ENCODE results near the gene REM2. TPM values are rescaled to one million over a fixed set of nuclear protein-coding genes. Genes with fewer than 3 reads are reported as not detected.

Gene REM2
- total RNA-seq, 1 donor from 2014 or later, result 0.78 TPM

DNA sequence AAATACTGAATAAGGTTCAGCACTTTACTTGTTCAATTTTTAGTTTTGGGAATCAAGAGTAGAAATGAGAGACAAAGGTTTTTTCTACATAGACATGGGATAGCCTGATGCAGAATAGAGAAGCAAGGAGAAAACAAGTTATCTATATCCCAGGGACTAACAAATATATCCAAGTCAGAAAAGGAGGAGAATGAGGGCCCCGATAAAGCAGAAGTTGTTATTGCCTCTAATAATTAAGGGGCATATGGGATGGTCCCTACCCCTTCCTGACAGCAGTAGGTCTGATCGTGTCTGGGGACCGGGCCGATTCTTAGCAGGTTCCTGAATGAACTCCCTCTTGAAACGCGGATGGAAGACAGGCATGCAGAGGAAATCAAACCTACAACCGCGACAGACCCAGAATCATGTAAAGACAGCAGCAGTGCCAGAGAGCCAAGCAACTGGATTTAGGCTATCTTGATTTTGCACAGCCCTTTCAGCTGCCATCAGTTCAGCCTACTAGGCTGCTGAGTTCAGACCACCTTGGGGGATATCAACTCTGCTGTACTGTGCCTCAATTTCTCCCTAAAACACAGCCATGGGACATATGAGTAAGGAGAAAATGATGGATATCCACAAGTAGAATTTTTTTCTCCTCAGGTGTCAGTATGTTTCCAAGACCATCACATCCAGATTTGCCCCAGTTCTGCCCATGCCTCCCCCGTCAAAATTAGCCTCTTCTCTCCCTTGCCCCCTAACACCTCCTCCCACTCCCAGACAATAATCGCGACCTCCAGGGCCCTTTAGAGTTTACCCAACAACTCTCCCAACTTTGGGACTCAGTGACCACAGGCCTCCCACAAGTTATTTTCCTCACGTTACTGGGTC lies 45.4 kb downstream of the REM2 start:
- DNase-seq (ENCODE audit: low read depth), result peak; percentile 6

DNA sequence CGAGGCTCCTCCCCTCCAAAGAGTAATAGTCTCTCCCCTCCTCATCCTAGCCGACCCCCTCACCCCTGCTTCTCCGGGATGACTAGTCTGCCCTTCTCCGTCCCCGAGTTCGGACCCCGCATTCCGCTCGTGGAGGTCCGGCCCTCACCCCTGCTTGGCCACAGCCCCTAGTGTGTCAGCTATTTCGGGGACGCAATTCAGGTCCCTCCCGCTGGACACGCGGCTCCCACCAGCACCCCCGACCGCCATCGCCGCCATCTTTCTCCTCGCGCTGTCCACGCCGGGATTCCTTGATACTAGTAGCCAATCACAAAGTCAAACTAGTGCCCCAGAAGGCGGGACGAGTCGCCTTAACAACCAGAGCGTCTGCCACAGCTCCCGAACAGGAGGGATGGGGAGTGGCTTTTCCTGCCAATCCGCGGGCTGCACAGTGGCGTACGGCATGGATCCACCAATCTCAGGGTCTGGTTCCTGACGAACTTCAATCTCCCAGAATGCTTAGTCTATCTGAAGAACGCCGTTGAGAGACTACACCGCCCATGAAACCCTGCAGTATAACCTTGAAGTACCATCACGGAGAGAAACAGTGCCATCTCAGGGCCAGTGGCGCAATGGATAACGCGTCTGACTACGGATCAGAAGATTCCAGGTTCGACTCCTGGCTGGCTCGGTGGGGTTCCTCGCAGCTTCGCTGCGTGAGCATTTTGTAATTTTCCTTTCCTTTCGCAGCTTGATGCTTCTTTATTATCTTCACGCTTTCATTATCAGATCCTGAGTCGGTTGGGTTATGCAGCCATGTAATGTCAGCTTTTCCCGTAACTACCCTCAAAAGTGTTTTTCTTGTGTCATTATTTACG lies 46.3 kb downstream of the REM2 start, which contains the start of gene PRMT5:
TSS of gene PRMT5 (minus strand) at position 273 of the 857 bp plus-strand sequence. CDS start at position 258, 15 bp downstream.
- peak; percentile 100 for DNase-seq (ENCODE audit: low read depth)

DNA sequence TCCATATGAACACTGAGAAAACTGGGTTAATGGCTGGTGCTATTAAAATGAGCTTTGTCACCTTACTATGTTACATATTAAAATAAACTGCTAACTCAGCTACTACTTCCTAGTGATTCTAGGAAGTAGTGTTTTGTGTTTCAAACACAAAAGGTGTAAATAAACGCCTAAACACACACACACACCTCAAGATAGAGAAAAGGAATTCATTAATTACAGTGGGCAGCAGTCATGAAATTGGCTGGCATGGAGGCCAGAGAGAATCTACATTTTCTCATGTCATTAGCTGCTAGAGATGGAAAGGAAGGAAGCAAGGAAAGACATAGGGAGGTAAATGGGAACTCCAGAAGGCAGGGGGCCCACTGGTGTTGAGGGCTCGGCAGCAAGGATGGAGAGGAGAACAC lies 46.9 kb downstream of the REM2 start:
- no peak for DNase-seq (ENCODE audit: low read depth)

DNA sequence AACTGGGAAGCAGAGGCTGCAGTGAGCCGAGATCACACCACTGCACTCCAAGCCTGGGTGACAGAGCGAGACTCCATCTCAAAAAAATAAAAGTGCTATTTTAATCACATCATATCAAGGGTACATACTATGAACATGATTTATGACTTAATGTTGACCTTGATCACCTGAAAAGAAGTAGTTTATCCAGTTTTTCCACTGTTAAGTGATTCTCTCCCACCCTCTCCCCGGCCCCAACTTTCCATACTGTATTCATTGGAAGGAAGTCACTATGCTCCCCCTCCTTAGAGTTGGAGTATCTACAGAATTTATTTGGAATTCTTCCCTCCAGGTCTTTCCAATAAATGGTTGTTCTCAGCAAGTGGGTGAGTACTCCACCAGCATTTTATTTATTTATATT lies 49.1 kb downstream of the REM2 start:
- no peak for DNase-seq (ENCODE audit: low read depth)

DNA sequence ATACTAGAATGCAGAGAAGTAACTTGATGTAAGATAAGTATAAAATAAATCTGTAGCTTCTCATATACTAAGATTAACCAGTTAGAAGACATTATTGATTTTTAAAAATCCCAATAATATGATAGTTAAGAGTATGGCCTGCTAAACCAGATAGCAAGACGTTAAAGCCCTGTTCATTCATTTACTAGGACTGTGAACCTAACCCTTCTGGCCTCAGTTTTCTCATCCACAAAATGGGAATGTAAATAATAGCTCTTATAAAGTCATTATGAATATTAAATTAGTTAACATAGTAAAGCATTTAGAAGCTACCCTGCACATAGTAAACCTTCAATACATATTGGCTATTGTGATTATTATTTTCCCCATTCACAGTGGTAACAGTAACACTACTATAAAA lies 52.1 kb downstream of the REM2 start:
- DNase-seq (ENCODE audit: low read depth), result no peak

Other genes starting within 250 kb of the REM2 start
- not detected in 2 replicates for gene OR6J1, start 238.9 kb upstream of the REM2 start, total RNA-seq
- 119 and 141 TPM in 2 replicates for gene OXA1L, start 116.5 kb upstream of the REM2 start, total RNA-seq
- 63.5 and 76.5 TPM in 2 replicates for gene SLC7A7, start 67.8 kb upstream of the REM2 start, total RNA-seq
- 21.8 and 167 TPM in 2 replicates for gene MRPL52, start 53.3 kb upstream of the REM2 start, total RNA-seq
- gene MMP14, start 46.6 kb upstream of the REM2 start, total RNA-seq, result 423 and 532 TPM in 2 replicates
- 81.6 and 106 TPM in 2 replicates for gene LRP10, start 11.5 kb upstream of the REM2 start, total RNA-seq
- gene RBM23, start 35.9 kb downstream of the REM2 start, total RNA-seq, result 74.9 and 440 TPM in 2 replicates
- 64.1 and 75.9 TPM in 2 replicates for gene PRMT5, start 46.2 kb downstream of the REM2 start, total RNA-seq
- 17.4 and 21.2 TPM in 2 replicates for gene HAUS4, start 73.9 kb downstream of the REM2 start, total RNA-seq
- gene AJUBA, start 99.3 kb downstream of the REM2 start, total RNA-seq, result 150 and 178 TPM in 2 replicates
- 5.5 and 7.2 TPM in 2 replicates for gene C14orf93, start 126.9 kb downstream of the REM2 start, total RNA-seq
- 250 and 303 TPM in 2 replicates for gene PSMB5, start 151.7 kb downstream of the REM2 start, total RNA-seq
- gene PSMB11, start 159.0 kb downstream of the REM2 start, total RNA-seq, result not detected in 2 replicates
- 3.2 and 3.7 TPM in 2 replicates for gene CDH24, start 174.3 kb downstream of the REM2 start, total RNA-seq
- 85.4 and 90.4 TPM in 2 replicates for gene ACIN1, start 211.9 kb downstream of the REM2 start, total RNA-seq
- 28.9 and 40.7 TPM in 2 replicates for gene C14orf119, start 212.3 kb downstream of the REM2 start, total RNA-seq
- not detected in 2 replicates for gene CIROP, start 221.8 kb downstream of the REM2 start, total RNA-seq
- gene CEBPE, start 236.0 kb downstream of the REM2 start, total RNA-seq, result not detected in 2 replicates